ENCODE data around the gene OR1D5.
"Not testable (repeated sequence)": the region's sequence is repeated elsewhere in the genome, so short reads cannot be mapped to it uniquely, and the experiment has no call there.

OR1D5 gene, protein sequence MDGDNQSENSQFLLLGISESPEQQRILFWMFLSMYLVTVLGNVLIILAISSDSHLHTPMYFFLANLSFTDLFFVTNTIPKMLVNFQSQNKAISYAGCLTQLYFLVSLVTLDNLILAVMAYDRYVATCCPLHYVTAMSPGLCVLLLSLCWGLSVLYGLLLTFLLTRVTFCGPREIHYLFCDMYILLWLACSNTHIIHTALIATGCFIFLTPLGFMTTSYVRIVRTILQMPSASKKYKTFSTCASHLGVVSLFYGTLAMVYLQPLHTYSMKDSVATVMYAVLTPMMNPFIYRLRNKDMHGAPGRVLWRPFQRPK

DNA sequence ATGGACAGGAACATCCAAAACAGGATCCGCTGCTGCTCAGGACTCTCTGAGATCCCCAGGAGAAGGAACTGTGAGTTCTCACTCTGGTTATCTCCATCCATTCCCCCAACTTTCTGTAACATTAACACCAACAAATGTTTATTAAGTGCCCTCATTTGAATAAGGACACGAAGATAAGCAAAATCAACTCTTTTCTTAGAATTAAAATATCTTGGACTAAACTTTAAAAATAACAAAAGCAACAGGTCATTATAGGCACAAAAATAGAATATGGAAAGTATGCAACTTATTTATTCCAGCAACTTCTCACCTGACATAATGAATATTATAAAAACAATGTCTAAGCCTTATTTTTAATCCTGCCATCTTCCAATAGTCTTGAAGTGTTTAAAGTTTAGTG lies at the start of gene OR1D5:
Gene OR1D5, minus strand, starts transcription at position 101 of the 400 bp plus-strand sequence. Its CDS starts 0 bp downstream, at position 101.
- in situ Hi-C loops (cut with MboI; ENCODE audit: low sequenced_read_pairs): not testable (repeated sequence)

DNA sequence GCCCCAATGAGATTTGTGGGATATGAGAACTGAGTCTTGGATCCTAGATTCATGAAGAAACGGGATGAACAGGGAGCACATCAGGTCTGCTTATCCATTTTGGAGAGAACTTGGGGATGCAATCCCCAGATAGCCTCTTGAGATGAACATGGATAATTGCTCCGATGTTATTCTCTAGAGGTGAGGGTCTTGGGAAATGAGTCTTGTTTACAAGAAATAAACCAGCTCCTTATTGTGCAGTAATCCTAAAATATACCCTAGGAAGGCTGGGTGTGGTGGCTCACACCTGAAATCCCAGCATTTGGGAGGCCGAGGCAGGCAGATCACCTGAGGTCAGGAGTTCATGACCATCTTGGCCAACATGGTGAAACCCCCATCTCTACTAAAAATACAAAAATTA lies 40.9 kb upstream of the OR1D5 start, which contains the start of gene OR1D2:
Gene OR1D2, minus strand, starts transcription at position 101 of the 400 bp plus-strand sequence. CDS start 11,426 bp downstream, outside the sequence.
- in situ Hi-C loops (cut with MboI; ENCODE audit: low sequenced_read_pairs): no loop called here

DNA sequence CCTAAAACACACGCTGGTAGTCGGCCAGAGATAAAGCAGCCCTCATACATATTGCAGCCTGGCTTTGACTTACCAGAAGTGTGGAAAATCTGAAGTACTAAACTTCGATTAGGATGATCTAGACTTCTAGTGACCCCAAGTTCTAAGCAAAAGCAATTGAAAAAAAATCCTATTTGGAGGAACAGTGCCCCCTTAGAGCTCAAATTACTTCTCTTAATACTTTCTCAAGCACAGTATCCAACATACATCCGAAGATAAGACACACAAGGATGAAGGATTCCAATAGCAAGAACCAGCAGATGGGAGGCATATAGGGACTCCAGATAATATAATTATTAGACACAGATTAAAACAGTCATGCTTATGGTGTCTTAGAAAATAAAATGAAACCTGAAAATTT lies 10.4 kb upstream of the OR1D5 start:
- in situ Hi-C loops (cut with MboI; ENCODE audit: low sequenced_read_pairs): not testable (repeated sequence)

DNA sequence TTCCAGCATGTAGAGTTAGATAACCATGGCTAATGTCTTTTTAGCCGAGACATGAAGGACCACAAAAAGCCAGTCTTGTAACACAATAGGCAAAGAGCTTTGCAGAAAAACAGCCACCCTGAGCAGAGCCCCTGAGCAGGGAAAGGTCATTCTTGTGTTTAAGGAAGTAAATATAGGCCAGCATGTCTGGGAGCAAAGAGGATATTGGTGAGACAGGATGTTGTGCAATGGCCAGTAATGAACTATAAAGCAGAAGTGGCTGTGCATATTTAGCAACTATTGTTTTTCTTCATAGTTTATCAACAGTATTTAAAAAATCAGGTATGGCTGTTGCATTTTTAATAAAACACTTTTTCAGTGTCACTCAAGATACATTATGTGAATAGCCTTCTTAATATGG lies 1.8 kb upstream of the OR1D5 start:
- in situ Hi-C loops (cut with MboI; ENCODE audit: low sequenced_read_pairs): not testable (repeated sequence)

DNA sequence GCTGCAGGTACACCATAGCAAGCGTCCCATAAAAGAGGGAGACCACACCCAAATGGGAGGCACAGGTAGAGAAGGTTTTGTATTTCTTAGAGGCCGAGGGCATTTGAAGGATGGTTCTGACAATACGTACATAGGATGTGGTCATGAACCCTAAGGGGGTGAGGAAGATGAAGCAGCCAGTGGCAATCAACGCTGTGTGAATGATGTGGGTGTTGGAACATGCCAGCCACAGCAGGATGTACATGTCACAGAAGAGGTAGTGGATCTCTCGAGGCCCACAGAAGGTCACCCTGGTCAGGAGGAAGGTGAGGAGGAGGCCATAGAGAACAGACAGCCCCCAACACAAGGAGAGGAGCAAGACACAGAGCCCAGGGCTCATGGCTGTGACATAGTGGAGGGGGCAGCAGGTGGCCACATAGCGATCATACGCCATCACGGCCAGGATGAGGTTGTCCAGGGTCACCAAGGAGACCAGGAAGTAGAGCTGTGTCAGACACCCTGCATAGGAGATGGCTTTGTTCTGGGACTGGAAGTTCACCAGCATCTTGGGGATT lies 506 bp downstream of the OR1D5 start:
- in situ Hi-C loops (cut with MboI; ENCODE audit: low sequenced_read_pairs): not testable (repeated sequence)

DNA sequence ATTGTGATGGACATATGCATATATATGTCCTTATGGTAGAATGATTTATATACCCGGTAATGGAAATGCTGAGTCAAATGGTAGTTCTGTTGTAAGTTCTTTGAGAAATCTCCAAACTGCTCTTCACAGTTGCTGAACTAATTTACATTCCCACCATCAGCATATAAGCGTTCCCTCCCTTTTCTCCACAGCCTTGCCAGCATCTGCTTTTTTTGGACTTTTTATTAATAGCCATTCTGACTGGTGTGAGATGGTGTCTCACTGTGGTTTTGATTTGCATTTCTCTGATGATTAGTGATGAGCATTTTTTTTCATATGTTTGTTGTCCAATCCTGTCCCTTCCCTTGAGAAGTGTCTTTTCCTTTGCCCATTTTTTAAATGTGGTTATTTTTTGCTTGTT lies 8.5 kb downstream of the OR1D5 start:
- in situ Hi-C loops (cut with MboI; ENCODE audit: low sequenced_read_pairs): not testable (repeated sequence)

DNA sequence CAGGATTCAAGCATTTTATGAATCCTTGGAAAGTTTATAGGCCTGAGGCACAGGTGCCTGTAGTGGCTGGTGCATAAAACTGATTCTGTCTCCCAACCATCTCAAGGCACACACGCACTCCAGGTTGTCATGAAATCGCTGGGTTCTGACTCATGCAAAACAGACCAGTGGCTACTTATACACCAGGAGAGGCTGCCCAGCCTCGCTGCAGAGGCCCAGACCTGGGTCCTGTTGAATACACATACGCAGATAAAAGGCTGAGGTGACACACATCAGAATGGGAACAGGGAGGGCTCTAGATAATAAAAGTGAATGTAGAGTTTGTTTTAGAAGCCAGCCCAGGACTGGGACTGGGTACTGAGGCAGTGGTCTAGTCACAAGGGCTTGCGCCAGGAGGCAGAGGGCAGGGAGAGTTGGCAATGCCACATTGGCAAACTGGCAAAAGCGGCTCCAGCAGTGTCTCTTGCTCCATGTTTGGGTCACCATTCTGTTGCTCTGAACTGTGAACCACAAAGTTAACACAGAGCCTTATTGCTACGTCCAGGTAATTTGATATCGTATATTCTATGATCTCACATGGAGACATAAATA lies 13.6 kb downstream of the OR1D5 start:
- in situ Hi-C loops (cut with MboI; ENCODE audit: low sequenced_read_pairs): loop anchor here (25.0 kb wide), 1 partner anchor 588 kb away; the partner anchor contains the start of genes CTNS and SHPK

DNA sequence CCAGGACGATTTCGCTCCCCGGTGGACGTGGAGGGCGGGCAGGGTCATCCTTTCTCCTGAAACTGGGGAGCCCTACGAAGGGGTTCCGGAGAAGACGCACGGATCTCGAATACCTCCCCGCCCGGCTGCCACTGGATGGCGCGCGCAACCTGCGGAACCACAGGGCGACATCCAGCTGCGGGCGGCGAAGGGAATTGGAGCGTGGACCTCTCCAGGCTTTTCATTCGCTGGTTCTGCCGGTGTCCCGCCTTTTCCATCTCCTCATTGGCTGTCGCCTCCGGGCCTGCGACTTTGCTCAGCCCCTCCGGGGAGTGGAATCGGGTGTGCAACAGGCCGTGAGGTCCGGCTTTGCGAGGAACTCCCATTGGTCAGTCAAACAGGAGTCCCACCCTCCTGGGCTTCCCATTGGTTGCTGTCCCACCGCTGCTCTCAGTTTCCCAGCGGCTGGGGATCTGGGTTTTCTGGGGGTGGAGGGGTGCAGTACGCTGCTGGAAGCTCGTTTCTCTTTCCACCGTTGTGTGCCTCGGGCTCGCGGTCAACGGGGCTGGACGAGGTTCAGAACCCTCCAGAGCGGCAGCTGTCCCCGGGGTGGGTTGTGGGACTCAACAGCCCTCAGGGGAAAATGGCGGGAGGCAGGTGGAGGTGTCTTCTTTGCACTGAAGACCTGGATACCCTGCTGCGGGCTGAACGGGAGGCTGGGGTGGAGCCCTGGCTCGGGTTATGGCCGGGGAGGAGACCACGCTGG lies 14.5 kb downstream of the OR1D5 start:
- in situ Hi-C loops (cut with MboI; ENCODE audit: low sequenced_read_pairs): loop anchor here (25.0 kb wide), 1 partner anchor 588 kb away; the partner anchor contains the start of genes CTNS and SHPK

DNA sequence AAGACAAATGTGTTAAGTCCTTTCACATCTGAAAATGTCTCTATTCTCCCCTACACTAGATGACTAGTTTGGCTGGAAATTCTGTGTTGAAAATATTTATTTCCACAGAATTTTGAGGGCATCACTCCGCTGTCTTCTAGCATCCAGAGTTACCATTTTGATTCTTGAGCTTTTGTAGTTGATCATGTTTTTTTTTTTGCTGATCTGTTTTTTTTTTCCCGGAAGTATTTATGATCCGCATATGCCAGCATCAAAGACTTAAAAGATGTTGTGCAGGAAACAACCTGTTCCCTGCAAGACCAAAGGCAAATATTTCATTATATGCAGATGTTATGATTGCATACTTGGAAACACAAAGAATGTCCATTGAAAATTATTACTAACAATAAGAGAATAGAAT lies 16.7 kb downstream of the OR1D5 start:
- in situ Hi-C loops (cut with MboI; ENCODE audit: low sequenced_read_pairs): loop anchor here (25.0 kb wide), 1 partner anchor 591 kb away; the partner anchor contains the start of genes CTNS and SHPK

DNA sequence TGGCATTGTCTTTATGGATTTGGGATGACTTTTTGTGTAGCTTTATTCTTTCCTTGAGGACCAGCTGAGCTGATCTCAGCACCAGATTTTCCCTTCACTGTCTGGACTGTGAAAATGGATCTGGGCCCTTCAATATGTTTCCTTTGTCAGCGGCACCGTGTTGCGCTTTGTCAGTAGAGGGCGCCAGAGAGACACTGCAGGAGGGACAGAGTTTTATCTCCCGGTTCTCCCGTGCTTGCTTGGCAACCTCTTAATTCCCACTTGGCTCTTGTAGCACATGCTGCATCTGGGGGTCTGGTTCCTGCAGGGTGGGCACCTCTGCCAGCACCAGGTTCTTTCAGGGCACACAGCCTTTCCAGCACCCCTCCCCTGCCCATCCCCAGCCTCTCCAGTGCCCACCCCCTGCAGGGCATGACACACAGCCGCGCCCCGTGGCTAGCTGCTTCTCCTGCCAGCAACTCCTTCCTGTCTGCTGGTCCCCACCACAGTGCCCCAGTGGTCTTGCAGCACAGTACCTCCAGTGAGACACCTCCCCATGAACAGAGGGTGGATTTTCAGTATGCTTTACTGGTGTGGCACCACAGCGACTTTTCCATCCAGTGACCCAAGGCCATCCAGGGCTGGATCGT lies 19.6 kb downstream of the OR1D5 start:
- in situ Hi-C loops (cut with MboI; ENCODE audit: low sequenced_read_pairs): loop anchor here (25.0 kb wide), 1 partner anchor 593 kb away; the partner anchor contains the start of genes CTNS and SHPK

DNA sequence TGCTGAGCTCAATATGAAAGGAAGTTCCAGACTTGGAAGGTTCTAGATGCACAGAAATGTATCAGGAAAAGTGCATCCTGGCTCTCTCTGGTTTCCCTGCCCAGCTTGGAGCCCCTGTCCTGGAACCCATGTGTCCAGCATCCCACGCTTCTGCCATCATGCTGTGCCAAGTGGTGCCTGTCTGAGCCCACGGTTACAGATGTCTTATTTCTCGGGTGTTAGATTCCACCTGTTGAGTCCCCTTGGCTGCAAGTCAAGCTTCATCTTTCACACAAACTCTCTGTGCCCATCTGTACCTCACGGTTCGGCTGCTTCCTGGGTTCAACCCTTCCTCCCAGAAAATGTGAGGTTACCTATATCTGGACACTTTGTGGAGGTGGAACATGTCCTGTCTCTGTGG lies 22.5 kb downstream of the OR1D5 start:
- in situ Hi-C loops (cut with MboI; ENCODE audit: low sequenced_read_pairs): loop anchor here (25.0 kb wide), 1 partner anchor 596 kb away; the partner anchor contains the start of genes CTNS and SHPK

DNA sequence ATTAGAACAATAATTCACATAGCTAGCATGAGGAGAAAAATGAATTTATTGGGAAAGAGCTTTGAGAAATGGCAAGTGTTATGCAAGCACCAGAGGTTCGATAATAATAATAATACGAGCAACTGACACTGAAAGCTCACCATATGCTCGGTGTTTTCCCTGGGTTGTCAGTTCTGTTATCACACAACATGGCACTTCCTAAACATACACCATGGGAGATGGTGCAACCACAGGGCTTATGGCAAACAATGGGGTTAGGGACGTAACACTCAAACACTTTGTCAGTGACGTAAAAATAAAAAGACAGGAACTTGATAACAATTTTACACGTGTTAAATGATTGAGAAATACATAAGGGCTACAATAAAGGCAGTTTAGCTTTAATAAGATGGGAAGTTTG lies 23.7 kb downstream of the OR1D5 start:
- in situ Hi-C loops (cut with MboI; ENCODE audit: low sequenced_read_pairs): loop anchor here (25.0 kb wide), 1 partner anchor 598 kb away; the partner anchor contains the start of genes CTNS and SHPK

DNA sequence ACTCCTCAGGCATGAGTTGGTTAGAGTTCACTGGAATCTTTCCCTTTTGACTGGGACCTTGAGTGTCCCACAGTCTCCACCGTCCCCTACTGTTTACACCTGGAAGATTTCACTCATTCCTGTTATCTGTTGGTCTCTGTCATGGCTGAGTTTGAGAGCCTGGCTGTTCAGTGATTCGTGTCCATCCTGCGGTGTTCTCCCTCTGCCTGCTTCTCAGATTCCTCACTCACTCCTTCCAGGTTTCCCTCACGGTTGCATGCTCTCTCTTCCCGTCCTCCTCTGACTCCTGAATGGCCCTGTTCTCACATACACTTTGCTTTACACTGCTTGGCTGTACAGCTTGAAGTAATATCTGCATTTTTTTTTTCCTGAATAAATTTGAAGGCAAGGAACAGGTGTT lies 24.5 kb downstream of the OR1D5 start:
- in situ Hi-C loops (cut with MboI; ENCODE audit: low sequenced_read_pairs): loop anchor here (25.0 kb wide), 1 partner anchor 598 kb away; the partner anchor contains the start of genes CTNS and SHPK

DNA sequence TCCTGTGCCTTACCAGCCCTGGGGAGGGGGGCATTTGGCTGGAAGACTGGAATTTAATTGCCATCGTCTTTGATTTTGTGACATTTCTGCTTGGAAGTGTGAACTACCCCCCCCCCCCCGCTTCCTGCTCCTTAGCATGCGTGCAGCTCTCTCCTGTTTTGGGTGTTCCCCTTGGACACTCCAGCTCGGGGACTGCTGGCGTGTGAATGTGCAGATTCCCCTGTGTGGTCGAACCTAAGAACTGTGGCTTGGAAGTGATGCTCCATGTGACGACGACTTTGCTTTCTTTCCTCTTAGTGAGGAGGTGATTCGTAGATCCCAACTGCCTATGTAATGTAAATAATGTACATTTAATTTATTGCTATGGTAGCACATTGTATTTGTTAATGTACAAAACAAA lies 26.1 kb downstream of the OR1D5 start:
- in situ Hi-C loops (cut with MboI; ENCODE audit: low sequenced_read_pairs): loop anchor here (25.0 kb wide), 1 partner anchor 600 kb away; the partner anchor contains the start of genes CTNS and SHPK

DNA sequence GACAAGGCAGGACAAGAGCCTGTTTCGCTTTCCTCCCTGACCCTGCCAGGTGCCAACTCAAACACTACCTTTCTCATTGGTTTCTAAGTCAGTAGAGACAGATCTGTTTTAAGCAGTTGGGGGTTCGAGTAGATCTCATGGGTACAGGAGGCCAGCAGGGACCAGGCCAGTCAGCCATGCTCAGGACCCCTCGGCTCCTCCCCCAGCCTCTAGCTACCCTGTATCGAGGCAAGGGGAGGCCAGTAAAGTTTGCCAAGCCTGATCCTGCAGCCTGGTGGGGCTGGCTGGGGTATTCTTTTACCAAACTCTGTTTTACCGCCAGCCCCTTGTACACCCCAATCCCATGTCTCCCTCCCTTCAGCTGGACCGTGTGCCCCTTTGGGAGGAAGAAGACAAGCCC lies 26.6 kb downstream of the OR1D5 start:
- in situ Hi-C loops (cut with MboI; ENCODE audit: low sequenced_read_pairs): loop anchor here (25.0 kb wide), 1 partner anchor 601 kb away; the partner anchor contains the start of genes CTNS and SHPK

DNA sequence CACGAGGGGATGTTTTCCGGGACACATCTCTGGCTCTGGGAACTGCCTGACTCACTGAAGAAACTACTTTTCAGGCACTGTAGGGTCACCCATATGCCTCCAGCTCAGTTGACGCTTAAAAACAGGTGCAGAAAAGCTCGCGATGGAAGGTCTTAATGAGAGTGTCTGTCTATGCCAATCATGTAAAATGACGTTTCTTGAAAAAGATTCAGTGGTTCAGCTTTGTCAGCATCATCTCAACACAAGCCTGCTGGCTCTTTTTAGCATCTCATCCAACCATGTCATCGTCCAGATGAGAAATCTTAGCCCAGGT lies 27.5 kb downstream of the OR1D5 start:
- in situ Hi-C loops (cut with MboI; ENCODE audit: low sequenced_read_pairs): loop anchor here (25.0 kb wide), 1 partner anchor 601 kb away; the partner anchor contains the start of genes CTNS and SHPK

DNA sequence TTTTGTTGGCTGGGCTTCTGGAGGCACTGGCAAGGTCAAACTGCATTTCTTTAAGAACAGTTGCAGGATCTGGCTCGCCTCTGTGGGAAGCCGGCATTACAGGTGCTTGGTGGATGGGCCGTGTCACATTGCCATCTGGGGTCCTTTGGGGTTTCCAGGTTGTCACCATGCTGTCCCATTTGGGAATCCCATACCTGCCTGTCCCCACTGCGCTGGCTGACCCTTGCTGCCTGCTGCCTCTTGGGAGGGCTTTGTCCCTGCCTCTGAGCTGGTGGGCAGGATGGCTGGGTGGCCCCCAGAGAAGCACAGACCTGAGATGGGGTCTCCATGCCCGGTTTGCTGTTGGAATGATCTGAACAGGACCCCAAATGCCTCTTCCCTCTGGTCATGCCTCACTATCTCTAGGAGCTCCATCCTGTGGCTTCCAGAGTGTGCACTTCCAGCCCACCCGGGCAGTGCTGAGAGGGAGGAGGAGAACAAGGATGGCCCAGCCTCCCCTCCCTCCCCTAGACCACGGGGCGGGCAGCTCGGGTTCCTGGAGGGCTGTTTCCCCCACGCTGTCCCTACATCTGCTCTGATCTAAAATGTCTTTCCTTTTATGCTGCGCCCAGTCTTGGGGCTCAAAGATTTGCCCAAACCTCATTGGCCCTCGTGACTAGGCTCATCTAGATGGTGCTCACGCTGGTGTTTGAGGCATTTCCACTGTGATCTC lies 28.0 kb downstream of the OR1D5 start:
- in situ Hi-C loops (cut with MboI; ENCODE audit: low sequenced_read_pairs): loop anchor here (25.0 kb wide), 1 partner anchor 602 kb away; the partner anchor contains the start of genes CTNS and SHPK

DNA sequence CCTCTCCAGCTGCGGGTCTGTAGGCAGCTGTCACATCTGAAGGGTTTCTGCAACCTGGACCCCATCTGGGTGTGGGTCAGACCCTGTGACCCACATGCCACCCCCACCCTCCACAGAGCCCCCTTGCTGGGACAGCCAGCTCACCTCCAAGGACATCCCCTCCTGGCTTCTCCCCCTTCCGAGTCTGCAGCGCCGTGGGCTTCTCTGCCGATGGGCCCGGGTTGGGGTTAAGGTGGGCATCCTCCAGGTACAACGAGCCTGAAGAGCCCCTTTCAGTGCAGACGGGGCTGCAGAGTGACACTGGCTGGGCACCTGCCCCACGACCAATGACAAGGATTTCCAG lies 28.9 kb downstream of the OR1D5 start:
- in situ Hi-C loops (cut with MboI; ENCODE audit: low sequenced_read_pairs): loop anchor here (25.0 kb wide), 1 partner anchor 603 kb away; the partner anchor contains the start of genes CTNS and SHPK
